Skin of body (tissue), 2 donors: ENCODE data around the gene GTF3C5. TPM values are rescaled to one million over a fixed set of nuclear protein-coding genes. Genes with fewer than 3 reads are reported as not detected.
"Not testable (repeated sequence)": the region's sequence is repeated elsewhere in the genome, so short reads cannot be mapped to it uniquely, and the experiment has no call there.

Source experiments
- DNase-seq: peaks from one replicate; lab custom pipeline; 2025; lab: John Stamatoyannopoulos, UW
- total RNA-seq: library from RNA; depleted of rRNA; stranded (reverse); fragments of >200 nt; gene quantifications from one replicate; pipeline ENCODE4 v1.2.3, GENCODE V29; 2014

Gene GTF3C5
- total RNA-seq, 1 donor from 2014 or later = 25.7 TPM

DNA sequence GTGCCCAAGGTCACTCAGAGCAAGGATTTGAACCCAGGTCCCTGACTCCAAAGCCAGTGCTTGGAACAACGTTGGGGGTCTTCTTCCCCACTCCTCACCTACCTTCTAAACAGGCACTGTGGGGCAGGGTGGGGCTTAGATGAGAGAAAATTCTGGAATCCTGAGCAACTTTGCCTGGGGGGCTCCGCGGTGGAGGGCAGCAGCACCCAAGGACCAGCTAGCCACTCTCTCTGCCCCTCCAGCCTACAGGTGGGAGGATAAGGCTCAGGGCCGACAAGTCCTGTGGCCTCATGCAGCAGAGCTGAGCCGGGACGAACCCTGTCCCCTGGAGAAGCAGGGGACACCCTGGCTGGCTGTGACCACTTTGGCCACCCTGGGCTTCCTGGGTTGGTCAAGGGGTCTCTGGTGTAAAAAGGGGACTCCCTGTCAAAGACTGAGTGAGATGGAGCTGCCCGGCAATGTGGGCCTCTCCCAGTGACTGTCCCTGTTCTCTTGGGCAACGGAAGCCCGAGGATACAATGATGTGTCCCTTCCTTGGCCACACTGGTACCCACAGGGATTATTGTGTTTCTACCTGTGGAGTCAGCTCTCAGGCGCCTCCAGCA lies 57.5 kb downstream of the GTF3C5 start:
- DNase-seq = no peak

DNA sequence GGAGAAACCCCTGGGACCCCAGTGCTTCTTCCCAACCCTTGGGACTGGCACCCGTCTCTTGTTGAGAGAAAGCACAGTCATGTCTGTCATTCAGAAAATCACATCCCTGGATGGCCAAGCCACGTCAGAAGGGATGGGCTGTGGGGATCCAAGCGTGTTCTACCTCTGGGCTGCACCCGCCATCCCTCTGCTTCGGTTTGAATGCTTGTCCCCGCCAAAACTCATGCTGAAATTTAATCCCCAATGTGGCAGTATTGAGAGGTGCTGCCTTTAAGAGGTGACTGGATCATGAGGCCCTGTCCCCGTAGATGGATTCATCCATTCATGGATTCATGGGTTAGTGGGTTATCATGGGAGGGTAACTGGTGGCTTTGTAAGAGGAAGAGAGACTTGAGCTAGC lies 58.0 kb downstream of the GTF3C5 start:
- DNase-seq = no peak

DNA sequence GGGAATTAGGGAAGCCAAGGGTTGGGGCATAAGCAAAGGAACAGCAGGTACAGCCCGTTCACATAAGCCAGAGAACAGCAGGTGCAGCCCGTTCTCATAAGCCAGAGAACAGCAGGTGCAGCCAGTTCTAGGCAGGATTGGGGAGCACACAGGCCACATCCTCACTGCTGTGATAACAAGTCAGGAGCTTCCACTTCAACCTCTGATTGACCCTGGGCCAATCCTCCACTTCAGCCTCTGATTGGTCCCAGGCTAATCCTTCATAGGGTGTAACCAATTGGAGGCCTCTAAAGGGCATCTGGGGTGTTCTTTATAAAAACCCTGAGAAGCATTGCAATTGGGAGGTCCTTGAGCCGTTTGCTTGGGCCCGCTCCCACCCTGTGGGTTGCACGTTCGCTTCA lies 58.5 kb downstream of the GTF3C5 start:
- no peak for DNase-seq

DNA sequence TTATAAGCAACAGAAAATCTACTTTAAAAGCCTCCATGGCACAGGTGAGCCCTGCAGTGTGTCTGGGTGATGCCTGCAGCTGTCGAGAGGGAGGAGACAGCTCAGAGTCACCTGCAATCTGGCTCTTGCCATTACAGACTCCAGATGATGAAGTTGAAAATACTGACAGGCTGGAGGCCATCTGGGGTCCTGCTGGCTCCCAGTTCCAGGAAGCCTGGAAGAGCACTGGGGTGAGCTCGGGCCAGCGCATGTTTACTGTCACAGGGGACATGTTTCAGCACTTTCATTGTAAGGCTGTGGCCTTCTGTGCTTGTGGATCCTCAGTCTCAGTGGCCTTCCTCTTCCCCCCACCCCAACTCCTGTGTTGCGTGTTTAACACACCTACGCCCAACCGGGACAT lies 59.4 kb downstream of the GTF3C5 start:
- no peak for DNase-seq

DNA sequence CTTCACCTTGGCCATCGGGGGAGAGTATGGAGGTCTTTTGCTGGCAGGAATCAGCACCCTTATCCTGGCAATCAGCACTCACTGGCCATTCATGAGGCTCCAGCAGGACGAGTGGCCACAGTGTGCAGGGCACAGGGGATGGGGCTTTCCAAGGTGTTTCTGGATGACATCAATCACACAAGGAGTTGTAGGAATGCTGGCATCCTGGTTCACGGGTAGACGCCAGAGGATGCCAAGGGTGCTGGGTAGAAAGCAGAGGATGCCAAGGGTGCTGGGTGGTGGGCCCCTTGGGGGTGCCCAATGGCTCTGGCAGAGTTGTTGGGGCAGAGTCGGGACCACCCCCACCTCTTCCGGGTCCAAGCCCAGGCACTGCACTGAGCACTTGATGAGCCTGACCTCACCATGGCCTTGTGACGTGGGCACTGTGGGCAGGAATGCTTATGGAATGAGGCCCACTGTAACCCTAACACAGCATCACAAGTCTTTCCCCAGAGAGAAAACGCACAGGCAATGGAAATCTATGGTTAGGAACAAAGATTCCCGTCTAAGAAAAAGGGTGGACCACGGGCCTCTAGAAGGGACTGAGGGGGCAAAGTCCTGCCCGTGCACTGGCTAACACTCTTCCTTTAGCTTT lies 60.1 kb downstream of the GTF3C5 start:
- DNase-seq = no peak

DNA sequence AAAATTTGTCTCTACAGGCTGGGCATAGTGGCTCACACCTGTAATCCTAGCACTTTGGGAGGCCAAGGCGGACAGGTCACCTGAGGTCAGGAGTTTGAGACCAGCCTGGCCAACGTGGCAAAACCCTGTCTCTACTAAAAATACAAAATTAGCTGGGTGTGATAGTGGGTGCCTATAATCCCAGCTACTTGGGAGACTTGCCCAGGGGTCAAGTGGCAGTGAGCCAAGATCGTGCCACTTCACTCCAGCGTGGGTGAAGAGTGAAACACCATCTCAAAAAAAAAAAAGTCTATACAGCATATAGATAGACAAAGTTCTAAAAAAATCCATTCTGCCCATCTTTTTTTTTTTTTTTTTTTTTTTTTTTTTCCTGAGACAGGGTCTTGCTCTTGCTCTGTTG lies 63.6 kb downstream of the GTF3C5 start:
- not testable (repeated sequence) for DNase-seq

DNA sequence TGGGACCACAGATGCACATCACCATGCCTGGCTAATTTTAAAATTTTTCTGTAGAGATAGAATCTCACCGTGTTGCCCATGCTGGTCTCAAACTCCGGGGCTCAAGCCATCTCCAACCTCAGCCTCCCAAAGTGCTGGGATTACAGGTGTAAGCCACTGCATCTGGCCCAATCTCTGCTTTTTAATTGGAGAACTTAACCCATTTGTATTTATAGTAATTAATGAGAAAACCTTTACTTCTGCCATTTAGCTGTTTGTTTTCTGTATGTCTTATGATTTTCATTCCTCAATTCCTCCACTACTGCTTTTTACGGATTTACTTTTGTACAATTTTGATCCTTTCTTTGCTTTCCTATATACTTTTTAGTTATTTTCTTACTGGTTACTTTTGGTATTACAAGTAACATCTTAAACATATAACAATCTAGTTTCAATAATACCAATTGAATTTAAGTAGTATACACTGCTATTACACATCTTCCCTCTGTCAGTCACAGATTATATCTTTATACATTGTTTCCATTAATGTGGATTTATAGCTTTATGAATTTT lies 64.1 kb downstream of the GTF3C5 start:
- DNase-seq = no peak

DNA sequence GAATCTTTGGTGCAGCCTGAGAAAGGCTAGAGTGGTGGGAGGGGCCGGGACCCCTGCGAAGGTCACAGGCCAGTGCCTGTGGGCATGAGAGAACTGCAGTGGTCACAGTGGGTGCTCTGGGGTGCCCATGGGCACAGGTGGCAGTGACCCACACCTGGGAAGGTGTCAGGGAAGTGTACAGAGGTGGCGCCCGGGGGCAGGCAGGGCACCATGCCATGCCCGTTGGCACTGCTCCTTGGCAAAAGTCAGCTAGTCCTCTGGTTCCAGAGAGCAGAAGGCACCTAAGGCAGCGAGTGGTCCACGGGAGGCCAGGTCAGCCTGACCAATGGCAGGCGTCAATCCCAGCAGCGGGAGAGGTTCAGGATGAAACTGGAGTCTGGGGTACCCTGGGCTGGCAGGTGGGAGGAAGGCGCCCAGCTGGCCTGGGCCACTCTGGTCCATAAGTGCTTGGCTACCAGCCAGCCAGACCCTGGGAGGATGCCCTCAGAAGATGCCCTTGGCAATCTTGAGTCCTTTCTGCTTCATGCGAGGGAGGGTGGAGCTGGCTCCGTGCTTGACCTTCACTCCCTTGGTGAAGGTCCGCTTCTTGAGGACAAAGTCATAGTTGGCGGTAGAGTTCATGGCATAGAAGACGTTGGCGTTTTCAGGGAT lies 67.4 kb downstream of the GTF3C5 start:
- DNase-seq = no peak

DNA sequence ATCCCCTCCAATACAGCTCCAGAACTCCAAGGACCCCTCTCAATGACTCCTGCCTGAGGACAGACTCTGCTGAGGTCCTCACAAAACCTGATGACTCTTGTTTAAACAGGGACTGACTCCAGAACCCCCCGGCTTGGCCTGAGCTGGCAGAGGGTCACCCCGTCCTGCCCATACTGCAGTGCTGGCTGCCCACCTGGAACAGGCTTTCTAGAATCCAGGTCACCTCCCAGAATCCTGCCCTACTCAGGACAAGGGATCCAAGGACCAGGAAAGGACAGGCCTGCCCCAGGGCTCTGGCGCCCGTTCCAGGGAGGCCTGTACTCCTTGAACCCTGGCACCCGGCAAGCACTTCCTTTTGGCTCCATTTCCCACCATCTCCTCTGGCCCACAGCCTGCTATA lies 68.1 kb downstream of the GTF3C5 start:
- no peak for DNase-seq

DNA sequence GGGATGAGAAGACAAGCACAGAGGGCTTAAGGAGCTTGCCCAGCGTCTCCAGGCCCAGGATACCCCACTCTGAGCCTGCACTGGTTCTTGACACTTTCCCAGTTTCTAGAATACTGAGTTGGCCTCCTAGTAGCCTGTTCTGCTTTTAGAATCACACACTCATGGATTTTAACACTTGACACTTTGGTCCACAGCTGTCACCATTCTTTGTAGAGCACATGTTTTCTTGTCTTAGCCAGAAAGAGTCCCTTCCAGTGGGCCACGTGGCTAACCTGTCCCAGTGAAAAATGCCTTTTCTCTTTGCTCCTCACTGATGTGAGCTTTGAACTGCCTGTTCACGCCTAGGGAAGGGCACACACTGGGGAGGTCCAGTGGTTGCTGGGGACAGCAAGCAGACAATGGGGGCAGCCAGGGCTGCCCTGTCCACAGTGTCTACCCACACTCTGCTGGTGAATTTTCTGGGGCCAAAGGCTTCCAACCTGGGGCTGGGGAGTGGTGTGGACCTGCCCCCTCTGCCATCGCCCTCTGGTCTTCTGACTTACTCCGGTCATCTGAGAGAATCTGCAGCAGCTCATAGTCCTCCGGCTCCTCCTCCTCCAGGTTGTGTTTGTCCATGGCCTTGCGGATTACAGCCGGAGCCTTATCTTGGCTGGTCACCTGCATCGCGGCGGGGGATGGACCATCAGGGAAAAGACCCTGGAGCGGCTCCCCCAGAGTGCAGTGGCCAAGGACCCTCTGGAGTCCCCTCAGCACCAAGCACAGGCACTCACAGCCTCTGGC lies 69.1 kb downstream of the GTF3C5 start:
- DNase-seq = no peak

DNA sequence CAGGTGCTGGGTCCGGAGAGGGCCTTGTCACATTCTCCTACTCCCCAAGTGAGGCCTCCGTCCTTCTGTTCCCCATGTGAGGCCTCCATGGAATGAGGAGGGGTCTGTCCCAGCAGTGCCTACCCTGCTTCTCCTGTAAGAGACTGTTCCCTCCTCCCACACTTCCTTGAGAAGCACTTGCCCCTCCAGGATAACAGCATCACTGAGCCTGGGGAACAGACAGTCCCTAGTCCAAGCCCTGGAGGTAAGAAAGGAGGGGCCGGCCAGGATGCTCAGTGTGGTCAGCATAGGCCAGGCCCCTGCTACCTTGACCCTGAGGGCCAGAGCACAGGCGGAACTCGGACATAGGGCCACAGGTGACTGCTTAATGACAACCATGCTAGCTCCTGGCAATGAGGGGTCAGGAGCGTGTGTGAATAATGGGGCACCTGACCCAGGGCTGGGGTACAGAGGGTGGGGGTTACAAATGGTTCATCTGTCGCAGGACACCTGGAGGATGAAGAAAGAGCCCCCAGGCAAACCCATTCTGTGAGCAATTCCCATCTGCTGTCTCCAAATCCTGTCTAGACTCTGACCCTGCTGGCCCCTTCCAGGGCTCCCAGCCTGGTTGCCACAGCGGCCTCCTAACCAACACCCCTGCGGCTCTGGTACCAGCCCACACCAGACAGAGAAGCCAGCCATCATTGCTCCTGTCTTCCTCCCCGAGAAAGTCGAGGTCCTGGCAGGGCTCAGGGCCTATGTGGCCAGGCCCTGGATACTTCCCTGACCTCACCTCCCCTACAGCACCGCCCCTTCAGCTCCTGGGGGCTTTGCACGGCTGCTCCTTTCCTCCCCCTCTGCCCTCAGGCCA lies 69.9 kb downstream of the GTF3C5 start:
- no peak for DNase-seq

DNA sequence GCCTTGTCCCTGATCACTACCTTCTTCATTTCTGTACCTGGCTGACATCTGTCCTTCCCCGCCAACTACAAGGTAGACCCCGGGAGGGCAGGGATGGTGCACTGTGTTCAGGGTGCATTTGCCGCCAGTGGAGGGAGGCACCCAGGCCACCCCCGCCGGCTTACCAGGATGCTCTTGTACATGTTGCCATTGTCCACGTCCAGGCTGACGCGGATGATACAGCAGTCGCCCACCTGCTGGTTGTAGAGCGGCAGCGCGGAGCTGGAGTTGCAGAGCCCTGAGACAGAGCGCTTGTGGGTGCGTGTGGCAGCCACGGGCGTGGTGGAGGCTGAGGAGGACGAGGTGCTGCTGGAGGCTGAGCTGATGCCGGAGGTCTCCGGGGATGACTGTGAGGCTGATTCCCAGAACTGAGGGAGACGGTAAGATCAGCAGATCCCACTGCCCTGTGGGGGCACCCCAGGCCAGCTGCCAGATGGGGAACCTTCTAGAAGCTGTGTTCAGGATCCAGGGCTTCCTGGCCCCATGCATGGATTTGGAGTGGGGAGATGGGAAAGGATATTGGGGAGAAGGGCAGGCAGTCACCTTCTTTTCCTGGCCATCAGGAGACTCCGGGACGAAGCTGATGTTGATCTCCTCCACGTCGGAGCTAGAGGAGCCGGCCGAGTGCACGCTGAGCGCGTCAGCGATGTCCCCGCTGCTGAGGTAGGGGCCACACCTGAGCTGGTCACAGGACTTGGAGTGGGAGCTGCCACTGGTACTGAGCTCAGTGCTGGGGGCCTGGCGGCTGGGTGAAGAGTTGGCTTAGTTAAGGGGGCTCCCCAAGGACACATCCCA lies 70.8 kb downstream of the GTF3C5 start:
- no peak for DNase-seq

DNA sequence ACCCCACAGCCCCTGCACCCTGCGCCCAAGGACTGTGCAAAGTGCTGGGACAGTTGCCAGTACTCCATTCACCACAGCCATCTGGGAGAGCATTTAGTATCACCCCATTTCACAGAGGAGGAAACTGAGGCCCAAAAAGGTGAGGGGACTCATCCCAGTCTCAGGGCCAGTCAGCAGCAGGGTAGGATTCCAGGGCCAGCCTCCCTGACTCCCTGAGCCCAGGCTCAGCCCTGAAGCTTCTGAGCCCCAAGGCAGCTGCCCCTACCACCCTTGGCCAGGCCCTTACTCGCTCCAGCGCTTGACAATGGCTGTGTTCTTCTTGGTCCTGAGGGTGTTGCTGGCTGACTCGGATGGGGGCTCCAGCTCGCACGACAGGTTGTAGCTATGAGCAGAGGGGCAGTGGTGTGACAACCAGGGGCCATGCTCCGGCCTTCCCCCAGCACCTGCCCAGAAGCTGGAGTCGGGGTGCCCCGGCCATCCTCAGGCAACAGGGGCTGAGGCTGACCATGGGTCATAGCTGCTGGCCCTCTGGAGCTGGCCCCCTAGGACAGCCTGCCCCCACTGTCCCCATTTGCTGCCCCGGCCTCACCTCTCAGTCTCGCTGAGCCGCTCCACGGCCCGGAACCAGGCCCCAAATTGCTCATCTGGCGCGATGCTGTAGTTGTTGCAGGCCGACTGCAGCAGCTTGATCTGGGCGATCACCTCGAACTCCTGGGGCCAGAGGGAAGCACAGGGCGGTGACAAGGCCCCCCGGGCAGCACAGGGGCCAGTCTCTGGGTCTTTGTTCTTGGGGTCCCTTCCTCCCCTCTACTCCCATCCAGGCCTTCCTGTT lies 71.6 kb downstream of the GTF3C5 start:
- no peak for DNase-seq

DNA sequence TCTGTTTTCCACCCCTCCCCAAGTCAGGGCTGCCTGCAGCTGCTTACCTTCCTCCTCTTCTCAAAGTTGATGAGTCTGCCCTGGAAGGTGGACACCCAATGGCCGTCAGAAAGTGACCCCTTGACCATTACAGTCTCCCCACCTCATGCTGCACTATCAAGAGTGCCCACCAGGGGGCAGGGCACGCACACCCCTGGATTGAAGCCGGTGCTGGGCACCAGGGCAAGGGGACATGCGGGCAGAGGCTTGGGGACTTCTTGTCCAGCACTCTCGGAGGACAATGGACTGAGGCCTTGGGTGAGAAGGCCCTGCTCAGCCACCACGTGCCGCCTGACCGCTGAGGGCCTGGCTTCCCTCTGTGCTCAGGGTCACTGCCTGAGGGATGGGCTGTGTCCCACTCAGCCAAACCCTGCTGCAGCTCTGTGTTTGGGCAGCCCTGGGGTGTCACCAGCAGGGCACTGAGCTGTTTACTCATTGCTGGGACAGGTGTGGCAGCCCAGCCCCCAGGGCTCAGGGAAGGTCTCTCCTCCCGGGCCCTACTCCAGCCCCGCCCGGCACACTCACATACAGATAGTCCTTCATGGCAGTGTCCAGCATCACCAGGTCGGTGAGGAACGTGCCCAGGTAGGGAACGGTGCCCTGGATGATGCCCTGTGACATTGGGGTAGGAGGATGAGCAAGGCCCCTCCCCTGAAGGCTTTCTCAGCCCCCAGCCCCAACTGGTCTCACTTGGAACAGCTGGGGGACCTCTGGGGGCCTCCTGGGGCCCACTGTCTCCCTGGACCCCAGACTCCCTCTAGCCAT lies 72.6 kb downstream of the GTF3C5 start:
- no peak for DNase-seq

DNA sequence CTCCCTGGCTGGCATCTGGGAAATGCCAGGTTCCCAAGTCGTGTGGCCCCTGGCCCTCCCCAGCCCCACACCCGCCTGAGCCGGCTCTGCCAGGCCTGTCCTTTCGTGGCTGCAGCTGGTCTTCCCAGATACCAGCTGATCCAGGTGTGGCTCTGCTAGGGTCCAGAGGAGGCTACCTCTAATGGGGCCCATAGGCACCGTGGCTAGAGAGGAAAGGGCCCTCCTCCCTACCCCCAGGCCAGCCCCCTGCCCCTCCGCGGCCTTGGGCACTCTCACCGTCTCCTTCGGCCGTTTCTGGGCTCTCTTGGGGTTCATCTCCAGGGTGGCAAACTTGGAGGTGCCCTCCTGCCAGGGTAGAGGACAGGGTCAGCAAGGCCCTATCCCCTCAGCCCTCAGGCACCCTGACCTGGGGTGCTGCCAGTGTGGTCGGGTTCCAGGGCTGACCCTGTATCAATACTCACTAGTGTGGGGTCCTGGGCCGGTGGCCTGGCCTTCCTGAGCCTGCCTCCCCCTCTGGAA lies 73.2 kb downstream of the GTF3C5 start:
- DNase-seq = no peak

DNA sequence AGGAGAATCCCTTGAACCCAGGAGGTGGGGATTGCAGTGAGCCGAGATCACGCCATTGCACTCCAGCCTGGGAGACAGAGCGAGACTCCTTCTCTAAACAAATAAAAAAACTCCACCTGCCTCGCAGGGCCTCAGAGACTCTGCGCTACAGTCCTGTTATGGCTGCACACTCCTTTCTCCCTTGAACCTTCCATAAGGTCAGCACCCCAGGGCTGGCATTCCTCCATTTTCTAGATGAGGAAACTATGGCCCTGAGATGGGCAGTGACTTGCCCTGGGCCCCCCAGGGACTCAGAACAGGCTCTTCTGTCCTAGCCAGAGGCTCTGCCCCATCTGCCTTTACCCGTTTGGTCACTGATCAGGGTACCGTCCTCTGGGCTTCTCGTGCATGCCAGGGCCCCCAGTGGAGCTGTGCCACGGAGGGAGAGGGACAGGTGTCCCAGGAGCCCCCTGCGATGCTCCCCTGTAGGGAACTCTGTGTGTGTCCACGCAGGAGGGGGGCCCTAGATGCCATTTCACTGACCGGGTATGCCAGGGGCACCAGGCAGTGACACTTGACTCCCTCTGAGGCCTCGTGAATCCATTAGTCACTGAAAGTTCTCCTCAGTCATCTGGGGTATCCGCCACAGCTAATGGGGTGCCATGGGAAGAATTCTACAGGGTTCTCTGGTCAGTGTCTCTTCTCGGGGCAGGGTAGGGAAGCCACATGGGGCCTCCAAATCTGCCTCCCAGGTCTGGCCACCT lies 74.1 kb downstream of the GTF3C5 start:
- DNase-seq = no peak

DNA sequence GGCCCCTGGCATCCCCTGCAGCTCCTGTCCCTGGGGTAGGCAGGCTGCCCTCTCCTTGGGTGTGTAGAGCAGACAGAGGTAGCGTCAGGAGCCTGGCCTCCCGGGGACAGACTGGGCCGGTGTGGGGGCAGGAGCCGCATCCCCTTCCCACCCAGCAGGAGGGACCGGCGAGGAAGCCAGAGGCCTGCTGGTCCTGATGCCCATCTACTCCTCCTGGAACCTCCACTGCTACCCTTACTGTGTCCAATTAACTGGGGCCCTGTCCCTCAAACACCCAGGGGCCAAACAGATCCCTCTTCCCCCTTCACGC lies 74.6 kb downstream of the GTF3C5 start:
- DNase-seq = no peak
